ENCODE results near the gene TMBIM6.

TMBIM6 gene

GRCh38 chr12:49779581-49779980 lies 38.2 kb downstream of the TMBIM6 start:
- TF ChIP-seq REST (IDR thresholded peaks at IDR 0.05; ENCODE audit: insufficient read depth in 1 of 2, low read depth in 2 of 2, low read length in 2 of 2) (no peak), SIN3A (IDR thresholded peaks at IDR 0.05; ENCODE audit: borderline replicate concordance, insufficient read depth, low read length) (no peak), POLR2AphosphoS5 (IDR thresholded peaks at IDR 0.05; ENCODE audit: low read depth, low read length) (no peak)

- TF ChIP-seq POLR2AphosphoS5 (IDR thresholded peaks at IDR 0.05; ENCODE audit: low read depth, low read length) (no peak), TAF1 (IDR thresholded peaks at IDR 0.05; ENCODE audit: borderline replicate concordance, insufficient read depth, low read length) (no peak), SIN3A (IDR thresholded peaks at IDR 0.05; ENCODE audit: borderline replicate concordance, insufficient read depth, low read length) (no peak), REST (IDR thresholded peaks at IDR 0.05; ENCODE audit: insufficient read depth in 1 of 2, low read depth in 2 of 2, low read length in 2 of 2) (no peak), FOXP2 (optimal IDR thresholded peaks at IDR 0.05; ENCODE audit: borderline replicate concordance, extremely low read depth, extremely low read length, insufficient read depth) (no peak)
These were observed 42.7 kb downstream of the TMBIM6 start for GRCh38 chr12:49783917-49784676.

- TF ChIP-seq TAF1 (IDR thresholded peaks at IDR 0.05; ENCODE audit: borderline replicate concordance, insufficient read depth, low read length), result no peak
- TF ChIP-seq SIN3A (IDR thresholded peaks at IDR 0.05; ENCODE audit: borderline replicate concordance, insufficient read depth, low read length), result no peak
- TF ChIP-seq REST (IDR thresholded peaks at IDR 0.05; ENCODE audit: insufficient read depth in 1 of 2, low read depth in 2 of 2, low read length in 2 of 2), result no peak
- no peak for TF ChIP-seq FOXP2 (optimal IDR thresholded peaks at IDR 0.05; ENCODE audit: borderline replicate concordance, extremely low read depth, extremely low read length, insufficient read depth)
- no peak for TF ChIP-seq POLR2AphosphoS5 (IDR thresholded peaks at IDR 0.05; ENCODE audit: low read depth, low read length)
These were observed 43.5 kb downstream of the TMBIM6 start for GRCh38 chr12:49784756-49785409.

GRCh38 chr12:49787672-49788071 lies 46.3 kb downstream of the TMBIM6 start:
- TF ChIP-seq FOXP2 (optimal IDR thresholded peaks at IDR 0.05; ENCODE audit: borderline replicate concordance, extremely low read depth, extremely low read length, insufficient read depth) (no peak), SIN3A (IDR thresholded peaks at IDR 0.05; ENCODE audit: borderline replicate concordance, insufficient read depth, low read length) (no peak), REST (IDR thresholded peaks at IDR 0.05; ENCODE audit: insufficient read depth in 1 of 2, low read depth in 2 of 2, low read length in 2 of 2) (no peak), TAF1 (IDR thresholded peaks at IDR 0.05; ENCODE audit: borderline replicate concordance, insufficient read depth, low read length) (no peak), POLR2AphosphoS5 (IDR thresholded peaks at IDR 0.05; ENCODE audit: low read depth, low read length) (no peak)

All from PFSK-1 (cell line).